SK-N-SH treated with all-trans-retinoic acid at 6 μM for 48 hours (cell line): ENCODE results near the gene KCNC2.

ENCODE experiments used
- ESRRG ChIP-seq: fragments of 250-450 bp; sonication (Bioruptor Pico); IDR thresholded peaks from 2 replicates; pipeline ENCODE4 v1.6.1; 2021; ENCODE audit warnings: mild to moderate bottlenecking
- PATZ1 ChIP-seq: fragments of 250-450 bp; sonication (Bioruptor Pico); IDR thresholded peaks from 2 replicates; pipeline ENCODE4 v1.8.0; 2020; ENCODE audit warnings: mild to moderate bottlenecking, moderate library complexity, borderline replicate concordance
- RARB ChIP-seq: fragments of 250-450 bp; sonication (Bioruptor Pico); IDR thresholded peaks from 2 replicates; pipeline ENCODE4 v1.8.0; 2021; ENCODE audit warnings: mild to moderate bottlenecking, moderate library complexity
- TOX ChIP-seq: fragments of 250-450 bp; sonication (Bioruptor Pico); IDR thresholded peaks from 2 replicates; pipeline ENCODE4 v1.8.0; 2021; ENCODE audit warnings: mild to moderate bottlenecking, moderate library complexity, borderline replicate concordance
- ZC3H10 ChIP-seq: fragments of 250-450 bp; sonication (Bioruptor Pico); IDR thresholded peaks from 2 replicates; pipeline ENCODE4 v1.5.1; 2021; ENCODE audit warnings: mild to moderate bottlenecking, moderate library complexity
- ZNF565 ChIP-seq: fragments of 450-650 bp; formaldehyde crosslinking; conservative IDR thresholded peaks from 2 replicates; pipeline ENCODE4 v1.5.0; 2020; ENCODE audit warnings: low read depth, mild to moderate bottlenecking, moderate library complexity
- ZNF8 ChIP-seq: fragments of 450-650 bp; formaldehyde crosslinking; IDR thresholded peaks from 2 replicates; pipeline ENCODE4 v1.5.0; 2020; ENCODE audit warnings: mild to moderate bottlenecking, moderate library complexity
- TF ChIP-seq, protein P1 (sequence below): fragments of 250-450 bp; sonication (Bioruptor Pico); IDR thresholded peaks from 2 replicates; pipeline ENCODE4 v1.5.1; 2021; ENCODE audit warnings: mild to moderate bottlenecking, moderate library complexity

- TF ChIP-seq, protein P1, sequence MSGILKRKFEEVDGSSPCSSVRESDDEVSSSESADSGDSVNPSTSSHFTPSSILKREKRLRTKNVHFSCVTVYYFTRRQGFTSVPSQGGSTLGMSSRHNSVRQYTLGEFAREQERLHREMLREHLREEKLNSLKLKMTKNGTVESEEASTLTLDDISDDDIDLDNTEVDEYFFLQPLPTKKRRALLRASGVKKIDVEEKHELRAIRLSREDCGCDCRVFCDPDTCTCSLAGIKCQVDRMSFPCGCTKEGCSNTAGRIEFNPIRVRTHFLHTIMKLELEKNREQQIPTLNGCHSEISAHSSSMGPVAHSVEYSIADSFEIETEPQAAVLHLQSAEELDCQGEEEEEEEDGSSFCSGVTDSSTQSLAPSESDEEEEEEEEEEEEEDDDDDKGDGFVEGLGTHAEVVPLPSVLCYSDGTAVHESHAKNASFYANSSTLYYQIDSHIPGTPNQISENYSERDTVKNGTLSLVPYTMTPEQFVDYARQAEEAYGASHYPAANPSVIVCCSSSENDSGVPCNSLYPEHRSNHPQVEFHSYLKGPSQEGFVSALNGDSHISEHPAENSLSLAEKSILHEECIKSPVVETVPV (CRISPR knock-in tag): no peak
- TF ChIP-seq PATZ1 (CRISPR knock-in tag) (no peak), ZNF8 (no peak), ZC3H10 (CRISPR knock-in tag) (no peak), RARB (CRISPR knock-in tag) (no peak), TOX (CRISPR knock-in tag) (no peak), ESRRG (CRISPR knock-in tag) (no peak), ZNF565 (CRISPR knock-in tag) (no peak)
Observed at GRCh38 chr12:75207338-75208083, 2.1 kb downstream of the KCNC2 start.
